Measurements from ENCODE around the gene ZBTB1.

- TF ChIP-seq, protein P1, sequence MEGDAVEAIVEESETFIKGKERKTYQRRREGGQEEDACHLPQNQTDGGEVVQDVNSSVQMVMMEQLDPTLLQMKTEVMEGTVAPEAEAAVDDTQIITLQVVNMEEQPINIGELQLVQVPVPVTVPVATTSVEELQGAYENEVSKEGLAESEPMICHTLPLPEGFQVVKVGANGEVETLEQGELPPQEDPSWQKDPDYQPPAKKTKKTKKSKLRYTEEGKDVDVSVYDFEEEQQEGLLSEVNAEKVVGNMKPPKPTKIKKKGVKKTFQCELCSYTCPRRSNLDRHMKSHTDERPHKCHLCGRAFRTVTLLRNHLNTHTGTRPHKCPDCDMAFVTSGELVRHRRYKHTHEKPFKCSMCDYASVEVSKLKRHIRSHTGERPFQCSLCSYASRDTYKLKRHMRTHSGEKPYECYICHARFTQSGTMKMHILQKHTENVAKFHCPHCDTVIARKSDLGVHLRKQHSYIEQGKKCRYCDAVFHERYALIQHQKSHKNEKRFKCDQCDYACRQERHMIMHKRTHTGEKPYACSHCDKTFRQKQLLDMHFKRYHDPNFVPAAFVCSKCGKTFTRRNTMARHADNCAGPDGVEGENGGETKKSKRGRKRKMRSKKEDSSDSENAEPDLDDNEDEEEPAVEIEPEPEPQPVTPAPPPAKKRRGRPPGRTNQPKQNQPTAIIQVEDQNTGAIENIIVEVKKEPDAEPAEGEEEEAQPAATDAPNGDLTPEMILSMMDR (IDR thresholded peaks at IDR 0.05; ENCODE audit: poor library complexity, severe bottlenecking) = peak; percentile 68
- TF ChIP-seq RAD21 (conservative IDR thresholded peaks at IDR 0.05) (peak; percentile 70), EP300 (conservative IDR thresholded peaks at IDR 0.05; ENCODE audit: poor library complexity, severe bottlenecking) (no peak)
Measured at GRCh38 chr14:64478634-64479250, 25.8 kb upstream of the ZBTB1 start.
